HS-27A (cell line): Measurements from ENCODE around the gene TRIM73.
"Not testable (repeated sequence)": the region's sequence is repeated elsewhere in the genome, so short reads cannot be mapped to it uniquely, and the experiment has no call there.

Experiments
- DNase-seq: peaks from one replicate; pipeline ENCODE4 v3.0.0-alpha.2; 2012; ENCODE audit warnings: low read depth, missing footprints

Gene TRIM73

GRCh38 chr7:75415829-75416373, 20.5 kb downstream of the TRIM73 start:
- not testable (repeated sequence) for DNase-seq

- DNase-seq: not testable (repeated sequence)
Measured at GRCh38 chr7:75416787-75417186, 21.4 kb downstream of the TRIM73 start.

- not testable (repeated sequence) for DNase-seq
Measured at GRCh38 chr7:75418292-75418858, 22.9 kb downstream of the TRIM73 start.

- DNase-seq: not testable (repeated sequence)
Measured at GRCh38 chr7:75419210-75419609, 23.8 kb downstream of the TRIM73 start.

- not testable (repeated sequence) for DNase-seq
Measured at GRCh38 chr7:75419693-75420092, 24.3 kb downstream of the TRIM73 start.

- DNase-seq: not testable (repeated sequence)
Measured at GRCh38 chr7:75420152-75420551, 24.7 kb downstream of the TRIM73 start.

GRCh38 chr7:75421798-75422710, 26.6 kb downstream of the TRIM73 start:
- not testable (repeated sequence) for DNase-seq

- not testable (repeated sequence) for DNase-seq
Measured at GRCh38 chr7:75423481-75423880, 28.1 kb downstream of the TRIM73 start.

GRCh38 chr7:75439000-75439399, 43.6 kb downstream of the TRIM73 start:
- DNase-seq: not testable (repeated sequence)

- DNase-seq: not testable (repeated sequence)
Measured at GRCh38 chr7:75442101-75442464, 46.7 kb downstream of the TRIM73 start.

GRCh38 chr7:75442465-75443111, 47.2 kb downstream of the TRIM73 start:
- not testable (repeated sequence) for DNase-seq

GRCh38 chr7:75449946-75450345, 54.5 kb downstream of the TRIM73 start:
- not testable (repeated sequence) for DNase-seq

GRCh38 chr7:75452494-75452955, 57.1 kb downstream of the TRIM73 start:
- not testable (repeated sequence) for DNase-seq
